IPS DF 4.7 (cell line): ENCODE results near the gene TBC1D16.

Experiments
- DNase-seq: peaks from one replicate; pipeline ENCODE4 v3.0.0-alpha.2; 2013; ENCODE audit warnings: low spot score; ENCODE audit errors: extremely low read depth

TBC1D16 gene

GRCh38 chr17:79988185-79988971 lies 47.3 kb downstream of the TBC1D16 start:
- DNase-seq = no peak

GRCh38 chr17:79987935-79988184 lies 47.8 kb downstream of the TBC1D16 start:
- no peak for DNase-seq

GRCh38 chr17:79987187-79987934 lies 48.3 kb downstream of the TBC1D16 start:
- no peak for DNase-seq

GRCh38 chr17:79986411-79987186 lies 49.1 kb downstream of the TBC1D16 start:
- DNase-seq = no peak

- no peak for DNase-seq
Observed at GRCh38 chr17:79985943-79986391, 49.7 kb downstream of the TBC1D16 start.

GRCh38 chr17:79985361-79985942 lies 50.2 kb downstream of the TBC1D16 start:
- DNase-seq = no peak

GRCh38 chr17:79984877-79985276 lies 50.8 kb downstream of the TBC1D16 start:
- DNase-seq = no peak

- no peak for DNase-seq
Observed at GRCh38 chr17:79984045-79984840, 51.4 kb downstream of the TBC1D16 start.

GRCh38 chr17:79983456-79983855 lies 52.2 kb downstream of the TBC1D16 start:
- DNase-seq = no peak

- DNase-seq = no peak
Observed at GRCh38 chr17:79982986-79983385, 52.7 kb downstream of the TBC1D16 start.

GRCh38 chr17:79981661-79982101 lies 54.0 kb downstream of the TBC1D16 start:
- no peak for DNase-seq

- DNase-seq = no peak
Observed at GRCh38 chr17:79981090-79981489, 54.6 kb downstream of the TBC1D16 start.

GRCh38 chr17:79980246-79981043 lies 55.2 kb downstream of the TBC1D16 start:
- DNase-seq = no peak

- DNase-seq = no peak
Observed at GRCh38 chr17:79979816-79980215, 55.9 kb downstream of the TBC1D16 start.

- DNase-seq = no peak
Observed at GRCh38 chr17:79979221-79979741, 56.4 kb downstream of the TBC1D16 start.

GRCh38 chr17:79978548-79978855 lies 57.2 kb downstream of the TBC1D16 start:
- no peak for DNase-seq

- no peak for DNase-seq
Observed at GRCh38 chr17:79977708-79978547, 57.7 kb downstream of the TBC1D16 start.

- DNase-seq = no peak
Observed at GRCh38 chr17:79977161-79977631, 58.5 kb downstream of the TBC1D16 start.

GRCh38 chr17:79976451-79976850 lies 59.2 kb downstream of the TBC1D16 start:
- no peak for DNase-seq
